Measurements from ENCODE around the gene EWSR1. TPM values are rescaled to one million over a fixed set of nuclear protein-coding genes. Genes with fewer than 3 reads are reported as not detected.
A peak's percentile ranks its signal among the peaks of the same experiment; 100 is the strongest.

The EWSR1 gene
- total RNA-seq, 4 donors from 2014 or later = 132 to 308 (median 170) TPM

- Histone ChIP-seq H3K4me1 (peaks cover 88% of the 10 kb centered on the region), H3K27me3 (peaks cover 21% of the 10 kb centered on the region), H3K36me3 (no peaks in the 10 kb centered on the region), H3K27ac (peak overlapping the region; percentile 91), H3K9me3 (no peaks in the 10 kb centered on the region), H3K4me3 (peak overlapping the region; percentile 88)
- TF ChIP-seq EP300 (IDR thresholded peaks at IDR 0.05) (no peak), POLR2A (IDR thresholded peaks at IDR 0.05) (no peak), CTCF (IDR thresholded peaks at IDR 0.05) (no peak), POLR2AphosphoS5 (IDR thresholded peaks at IDR 0.05) (no peak)
- no peak for DNase-seq (ENCODE audit: low spot score in 2 of 2)
- 42% methylated on average over 18 of the region's 28 CpGs for WGBS
Measured at GRCh38 chr22:29310065-29310862, 42.2 kb downstream of the EWSR1 start.

GRCh38 chr22:29310863-29311339 lies 42.8 kb downstream of the EWSR1 start:
- Histone ChIP-seq H3K4me3 (peak overlapping the region; percentile 37), H3K36me3 (no peaks in the 10 kb centered on the region), H3K4me1 (peaks cover 92% of the 10 kb centered on the region), H3K9me3 (no peaks in the 10 kb centered on the region), H3K27ac (peak overlapping the region; percentile 91), H3K27me3 (peaks cover 27% of the 10 kb centered on the region)
- peak; percentile 98 to 99 for DNase-seq (ENCODE audit: low spot score in 2 of 2)
- TF ChIP-seq POLR2A (IDR thresholded peaks at IDR 0.05) (no peak), EP300 (IDR thresholded peaks at IDR 0.05) (no peak), CTCF (IDR thresholded peaks at IDR 0.05) (no peak), POLR2AphosphoS5 (IDR thresholded peaks at IDR 0.05) (peak in 2 of 3 donors; percentile 69 to 86)
- WGBS = 8% methylated on average over 17 of the region's 18 CpGs

GRCh38 chr22:29311464-29312217 lies 43.6 kb downstream of the EWSR1 start:
- H3K27ac ChIP-seq = peak overlapping the region; percentile 91
- 29% methylated on average over 23 of the region's 50 CpGs for WGBS
- peak overlapping the region; percentile 37 for H3K4me3 ChIP-seq

GRCh38 chr22:29312218-29313125 lies 44.4 kb downstream of the EWSR1 start:
- peak in 1 of 2 donors; percentile 76 for DNase-seq (ENCODE audit: low spot score in 2 of 2)
- peaks cover 30% of the 10 kb centered on the region for H3K27me3 ChIP-seq
- no peak for TF ChIP-seq POLR2AphosphoS5 (IDR thresholded peaks at IDR 0.05)
- no peak for TF ChIP-seq POLR2A (IDR thresholded peaks at IDR 0.05)
- no peak for TF ChIP-seq EP300 (IDR thresholded peaks at IDR 0.05)
- no peak for TF ChIP-seq CTCF (IDR thresholded peaks at IDR 0.05)
- H3K27ac ChIP-seq = peak overlapping the region; percentile 91
- H3K4me1 ChIP-seq = peaks cover 81% of the 10 kb centered on the region
- WGBS = 85% methylated on average over 21 of the region's 25 CpGs
- no peaks in the 10 kb centered on the region for H3K9me3 ChIP-seq
- no peak overlapping the region for H3K4me3 ChIP-seq
- no peaks in the 10 kb centered on the region for H3K36me3 ChIP-seq

More at GRCh38 chr22:29311464-29312217, 43.6 kb downstream of the EWSR1 start:
- no peaks in the 10 kb centered on the region for H3K9me3 ChIP-seq
- H3K36me3 ChIP-seq = no peaks in the 10 kb centered on the region
- peak in 1 of 2 donors; percentile 78 for DNase-seq (ENCODE audit: low spot score in 2 of 2)
- peaks cover 30% of the 10 kb centered on the region for H3K27me3 ChIP-seq
- peaks cover 86% of the 10 kb centered on the region for H3K4me1 ChIP-seq
- no peak for TF ChIP-seq CTCF (IDR thresholded peaks at IDR 0.05)
- TF ChIP-seq POLR2AphosphoS5 (IDR thresholded peaks at IDR 0.05) = no peak
- no peak for TF ChIP-seq EP300 (IDR thresholded peaks at IDR 0.05)
- no peak for TF ChIP-seq POLR2A (IDR thresholded peaks at IDR 0.05)
